ENCODE data around the gene MS4A4A.

- TF ChIP-seq POLR2A (IDR thresholded peaks at IDR 0.05; ENCODE audit: low read depth, low read length), result no peak
- TF ChIP-seq TAF1 (IDR thresholded peaks at IDR 0.05; ENCODE audit: borderline replicate concordance, low read depth, low read length), result no peak
- TF ChIP-seq POLR2AphosphoS5 (IDR thresholded peaks at IDR 0.05; ENCODE audit: low read depth, low read length), result no peak
Measured at GRCh38 chr11:60347084-60347797, 66.8 kb downstream of the MS4A4A start.
